NCI-H146 treated with DMSO at 0.1 percent for 48 hours (cell line): Measurements from ENCODE around the gene SPRYD3.
A peak's percentile ranks its signal among the peaks of the same experiment; 100 is the strongest.
"Not testable (repeated sequence)": the region's sequence is repeated elsewhere in the genome, so short reads cannot be mapped to it uniquely, and the experiment has no call there.

ENCODE experiments used
- DNase-seq: peaks from one replicate; lab custom pipeline; 2025; ENCODE audit not compliant: unreplicated experiment; lab: John Stamatoyannopoulos, UW

The SPRYD3 gene

GRCh38 chr12:53079226-53080117, at the start of gene SPRYD3:
TSS of gene SPRYD3 (minus strand) at chr12:53079390. CDS start at chr12:53079333, 57 bp downstream.
- peak; percentile 96 for DNase-seq

GRCh38 chr12:53127169-53127568, 48.0 kb upstream of the SPRYD3 start:
- no peak for DNase-seq

- DNase-seq, result no peak
Measured at GRCh38 chr12:53124352-53124723, 45.1 kb upstream of the SPRYD3 start.

- DNase-seq, result no peak
Measured at GRCh38 chr12:53123578-53124351, 44.6 kb upstream of the SPRYD3 start.

GRCh38 chr12:53122961-53123468, 43.8 kb upstream of the SPRYD3 start:
- DNase-seq, result no peak

- DNase-seq, result no peak
Measured at GRCh38 chr12:53120685-53121525, 41.7 kb upstream of the SPRYD3 start.

- no peak for DNase-seq
Measured at GRCh38 chr12:53118751-53119300, 39.6 kb upstream of the SPRYD3 start.

- no peak for DNase-seq
Measured at GRCh38 chr12:53115891-53116648, 36.9 kb upstream of the SPRYD3 start.

- DNase-seq, result no peak
Measured at GRCh38 chr12:53115112-53115890, 36.1 kb upstream of the SPRYD3 start.

GRCh38 chr12:53113951-53114350, 34.8 kb upstream of the SPRYD3 start:
- DNase-seq, result no peak

GRCh38 chr12:53113136-53113705, 34.0 kb upstream of the SPRYD3 start:
- DNase-seq, result no peak

GRCh38 chr12:53112431-53112830, 33.2 kb upstream of the SPRYD3 start:
- not testable (repeated sequence) for DNase-seq

GRCh38 chr12:53107122-53107521, 27.9 kb upstream of the SPRYD3 start:
- DNase-seq, result no peak

- DNase-seq, result no peak
Measured at GRCh38 chr12:53105712-53106439, 26.7 kb upstream of the SPRYD3 start.

GRCh38 chr12:53105256-53105655, 26.1 kb upstream of the SPRYD3 start:
- no peak for DNase-seq

GRCh38 chr12:53103860-53104305, 24.7 kb upstream of the SPRYD3 start:
- no peak for DNase-seq

GRCh38 chr12:53102883-53103807, 24.0 kb upstream of the SPRYD3 start, which contains the start of gene SOAT2:
TSS of gene SOAT2 (plus strand) at chr12:53103486. CDS start at chr12:53103578, 92 bp downstream.
- peak; percentile 16 for DNase-seq
